Mesothelial cell of epicardium (in vitro differentiated cells): ENCODE data around the gene RAP1B. TPM values are rescaled to one million over a fixed set of nuclear protein-coding genes. Genes with fewer than 3 reads are reported as not detected.
"Not testable (repeated sequence)": the region's sequence is repeated elsewhere in the genome, so short reads cannot be mapped to it uniquely, and the experiment has no call there.

Experiments
- DNase-seq, 2 experiments: peaks; one replicate each; pipeline ENCODE4 v3.0.0; 2021; ENCODE audit warnings: low spot score in 2 of 2; ENCODE audit not compliant: unreplicated experiment in 2 of 2
- H3K27ac Mint-ChIP-seq: 2 replicates; pipeline ENCODE4 v1.8.0; 2021; ENCODE audit warnings: mixed read lengths
- H3K27me3 Mint-ChIP-seq: 2 replicates; pipeline ENCODE4 v1.8.0; 2021; ENCODE audit warnings: low read depth, mixed read lengths
- H3K36me3 Mint-ChIP-seq: 2 replicates; pipeline ENCODE4 v1.8.0; 2021; ENCODE audit warnings: mixed read lengths
- H3K4me1 Mint-ChIP-seq: 2 replicates; pipeline ENCODE4 v1.8.0; 2021; ENCODE audit warnings: mixed read lengths
- H3K4me3 Mint-ChIP-seq: 2 replicates; pipeline ENCODE4 v1.8.0; 2021; ENCODE audit warnings: mild to moderate bottlenecking, moderate library complexity, mixed read lengths
- H3K9me3 Mint-ChIP-seq: 2 replicates; pipeline ENCODE4 v1.8.0; 2021; ENCODE audit warnings: mixed read lengths
- total RNA-seq: library from RNA; stranded (reverse); gene quantifications from 3 replicates; pipeline ENCODE4 v1.2.1, GENCODE V29; 2021
- TF ChIP-seq, protein P1 (sequence below): fragments of 200-600 bp; sonication (generic); IDR thresholded peaks from one replicate; pipeline ENCODE4 v1.5.0; 2021; ENCODE audit warnings: antibody characterized with exemption; ENCODE audit not compliant: unreplicated experiment

RAP1B gene
- total RNA-seq, 1 donor from 2014 or later, result 110 TPM

DNA sequence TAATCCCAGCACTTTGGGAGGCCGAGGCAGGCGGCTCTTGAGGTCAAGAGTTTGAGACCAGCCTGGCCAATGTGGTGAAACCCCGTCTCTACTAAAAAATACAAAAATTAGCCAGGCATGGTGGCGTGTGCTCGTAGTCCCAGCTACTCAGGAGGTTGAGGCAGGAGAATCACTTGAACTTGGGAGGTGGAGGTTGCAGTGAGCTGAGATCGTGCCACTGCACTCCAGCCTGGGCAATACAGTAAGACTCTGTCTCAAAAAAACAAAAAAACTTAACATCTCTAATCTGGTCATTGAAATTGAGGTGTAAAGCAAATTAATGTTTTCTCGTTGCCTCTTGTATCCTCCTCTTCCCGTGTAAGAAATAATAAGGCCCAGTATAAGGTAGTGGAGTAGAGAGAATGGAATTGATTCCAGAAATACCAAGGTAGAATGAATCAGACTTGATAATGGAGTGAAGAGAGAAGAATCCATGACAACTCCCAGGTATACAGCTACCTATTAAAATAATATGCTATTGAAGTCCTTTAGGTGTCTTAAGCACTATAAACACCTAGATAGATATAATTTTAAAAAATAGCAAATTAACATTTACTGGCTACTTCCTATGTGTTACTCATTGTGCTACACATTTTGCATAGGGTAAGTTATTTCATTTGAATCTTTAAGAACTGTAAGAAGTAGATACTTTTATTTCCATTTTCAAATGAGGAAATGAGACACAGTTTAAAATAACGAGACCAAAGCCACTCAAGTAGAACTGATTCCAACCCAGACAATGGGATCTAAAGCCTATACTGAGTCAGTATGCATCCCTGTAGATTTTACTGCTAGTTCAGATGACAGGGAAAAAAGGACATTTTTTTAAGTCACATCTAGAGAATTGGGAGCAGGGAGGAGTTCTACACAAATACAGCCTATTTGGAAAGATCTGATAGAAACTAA, 23.2 kb downstream of the RAP1B start:
- TF ChIP-seq, protein P1, sequence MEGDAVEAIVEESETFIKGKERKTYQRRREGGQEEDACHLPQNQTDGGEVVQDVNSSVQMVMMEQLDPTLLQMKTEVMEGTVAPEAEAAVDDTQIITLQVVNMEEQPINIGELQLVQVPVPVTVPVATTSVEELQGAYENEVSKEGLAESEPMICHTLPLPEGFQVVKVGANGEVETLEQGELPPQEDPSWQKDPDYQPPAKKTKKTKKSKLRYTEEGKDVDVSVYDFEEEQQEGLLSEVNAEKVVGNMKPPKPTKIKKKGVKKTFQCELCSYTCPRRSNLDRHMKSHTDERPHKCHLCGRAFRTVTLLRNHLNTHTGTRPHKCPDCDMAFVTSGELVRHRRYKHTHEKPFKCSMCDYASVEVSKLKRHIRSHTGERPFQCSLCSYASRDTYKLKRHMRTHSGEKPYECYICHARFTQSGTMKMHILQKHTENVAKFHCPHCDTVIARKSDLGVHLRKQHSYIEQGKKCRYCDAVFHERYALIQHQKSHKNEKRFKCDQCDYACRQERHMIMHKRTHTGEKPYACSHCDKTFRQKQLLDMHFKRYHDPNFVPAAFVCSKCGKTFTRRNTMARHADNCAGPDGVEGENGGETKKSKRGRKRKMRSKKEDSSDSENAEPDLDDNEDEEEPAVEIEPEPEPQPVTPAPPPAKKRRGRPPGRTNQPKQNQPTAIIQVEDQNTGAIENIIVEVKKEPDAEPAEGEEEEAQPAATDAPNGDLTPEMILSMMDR, result no peak
- no peak for DNase-seq
- no peaks in the 10 kb centered on the region for H3K9me3 Mint-ChIP-seq
- peaks cover 55% of the 10 kb centered on the region for H3K4me1 Mint-ChIP-seq
- H3K36me3 Mint-ChIP-seq, result peaks cover 3% of the 10 kb centered on the region
- H3K27ac Mint-ChIP-seq, result peak overlapping the region; percentile 84
- no peaks in the 10 kb centered on the region for H3K27me3 Mint-ChIP-seq
- H3K4me3 Mint-ChIP-seq, result no peak overlapping the region

DNA sequence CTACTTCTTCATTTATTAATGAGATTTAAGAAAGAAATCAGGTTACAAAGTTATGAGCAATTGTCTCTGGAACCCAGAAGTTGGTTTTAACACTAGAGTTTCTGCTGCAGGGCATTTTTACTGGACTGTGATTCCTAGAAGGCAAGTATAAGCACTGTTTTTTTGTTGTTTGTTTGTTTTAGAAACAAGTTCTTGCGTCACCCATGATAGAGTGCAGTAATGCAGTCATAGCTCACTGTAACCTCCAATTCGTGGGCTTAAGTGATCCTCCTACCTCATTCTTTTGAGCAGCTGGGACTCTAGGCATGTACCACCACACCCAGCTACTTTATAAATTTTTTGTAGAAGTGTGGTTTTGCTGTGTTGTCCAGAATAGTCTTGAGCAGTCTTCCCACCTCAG, 25.6 kb downstream of the RAP1B start:
- no peaks in the 10 kb centered on the region for H3K36me3 Mint-ChIP-seq
- no peaks in the 10 kb centered on the region for H3K27me3 Mint-ChIP-seq
- H3K9me3 Mint-ChIP-seq, result no peaks in the 10 kb centered on the region
- TF ChIP-seq, protein P1, result no peak
- H3K27ac Mint-ChIP-seq, result peak overlapping the region; percentile 45
- H3K4me3 Mint-ChIP-seq, result no peak overlapping the region
- peaks cover 55% of the 10 kb centered on the region for H3K4me1 Mint-ChIP-seq
- DNase-seq, result no peak

DNA sequence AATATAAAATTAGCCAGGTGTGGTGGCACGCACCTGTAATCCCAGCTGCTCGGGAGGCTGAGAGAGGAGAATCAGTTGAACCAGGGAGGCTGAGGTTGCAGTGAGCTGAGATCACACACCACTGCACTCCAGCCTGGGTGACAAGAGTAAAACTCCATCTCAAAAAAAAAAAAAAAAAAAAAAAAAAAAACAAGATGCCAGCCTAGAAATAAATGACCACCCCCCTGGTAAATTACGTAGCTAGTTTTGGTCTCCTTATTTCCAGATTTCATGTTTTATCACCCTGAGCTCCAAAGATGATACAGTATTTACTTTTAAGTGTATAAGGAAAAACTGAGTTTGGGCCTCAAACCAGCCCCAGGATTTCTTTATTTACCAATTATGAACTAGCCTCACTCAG, 26.7 kb downstream of the RAP1B start:
- DNase-seq, H3K27ac Mint-ChIP-seq, H3K36me3 Mint-ChIP-seq, H3K27me3 Mint-ChIP-seq, H3K4me3 Mint-ChIP-seq, H3K9me3 Mint-ChIP-seq: not testable (repeated sequence)
- peaks cover 49% of the 10 kb centered on the region for H3K4me1 Mint-ChIP-seq

DNA sequence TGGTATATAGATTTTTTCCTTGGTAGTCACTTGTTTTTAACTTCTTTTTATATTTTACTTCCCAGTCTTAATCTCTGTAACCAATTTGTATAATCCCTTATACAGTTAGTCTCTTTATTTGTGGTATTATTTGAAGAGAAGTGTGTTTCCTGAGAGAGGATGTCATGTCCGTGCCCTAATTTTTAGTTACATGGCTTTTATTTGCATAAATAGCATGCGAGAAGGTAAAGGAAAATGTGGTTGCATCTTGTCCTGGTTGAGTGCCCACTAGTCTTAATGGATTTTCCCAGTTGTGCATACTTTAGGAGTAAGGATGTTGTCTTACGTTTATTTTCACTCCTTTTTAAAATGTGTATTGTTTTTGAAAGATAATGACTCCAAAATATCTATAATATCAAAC, 27.5 kb downstream of the RAP1B start:
- H3K9me3 Mint-ChIP-seq, result no peaks in the 10 kb centered on the region
- peak overlapping the region; percentile 15 for H3K27ac Mint-ChIP-seq
- no peak for DNase-seq
- TF ChIP-seq, protein P1, result no peak
- H3K36me3 Mint-ChIP-seq, result peaks cover 6% of the 10 kb centered on the region
- H3K4me3 Mint-ChIP-seq, result no peak overlapping the region
- peaks cover 44% of the 10 kb centered on the region for H3K4me1 Mint-ChIP-seq
- no peaks in the 10 kb centered on the region for H3K27me3 Mint-ChIP-seq

DNA sequence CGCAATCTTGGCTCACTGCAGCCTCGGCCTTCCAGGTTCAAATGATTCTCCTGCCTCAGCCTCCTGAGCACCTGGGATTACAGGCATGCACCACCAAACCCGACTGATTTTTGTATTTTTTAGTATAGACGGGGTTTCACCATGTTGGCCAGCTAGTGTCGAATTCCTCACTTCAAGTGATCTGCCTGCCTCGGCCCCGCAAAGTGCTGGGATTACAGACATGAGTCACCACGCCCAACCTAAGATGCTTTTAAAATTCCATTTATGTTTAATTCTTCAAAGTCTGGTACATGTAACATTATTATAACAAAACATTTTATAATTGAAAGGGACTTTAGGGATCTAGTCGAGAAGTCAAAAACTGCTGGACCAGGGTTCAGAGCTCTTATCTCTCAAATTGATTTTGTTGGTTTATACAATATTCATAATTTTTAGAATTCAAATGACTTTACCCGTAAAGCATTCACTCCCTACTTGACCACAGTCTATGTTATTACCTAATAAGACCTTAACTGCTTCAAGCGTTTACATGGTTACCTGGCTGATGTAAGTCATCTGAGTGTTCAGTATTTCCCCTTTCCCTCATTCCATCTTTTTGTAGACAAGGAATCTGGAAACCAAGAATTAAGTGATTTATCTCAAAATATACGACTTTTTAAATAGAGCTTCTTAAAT, 28.2 kb downstream of the RAP1B start:
- TF ChIP-seq, protein P1, result no peak
- H3K4me3 Mint-ChIP-seq, result no peak overlapping the region
- H3K27me3 Mint-ChIP-seq, result no peaks in the 10 kb centered on the region
- H3K36me3 Mint-ChIP-seq, result peaks cover 6% of the 10 kb centered on the region
- H3K9me3 Mint-ChIP-seq, result no peaks in the 10 kb centered on the region
- no peak for DNase-seq
- peak overlapping the region; percentile 71 for H3K27ac Mint-ChIP-seq
- peaks cover 38% of the 10 kb centered on the region for H3K4me1 Mint-ChIP-seq

DNA sequence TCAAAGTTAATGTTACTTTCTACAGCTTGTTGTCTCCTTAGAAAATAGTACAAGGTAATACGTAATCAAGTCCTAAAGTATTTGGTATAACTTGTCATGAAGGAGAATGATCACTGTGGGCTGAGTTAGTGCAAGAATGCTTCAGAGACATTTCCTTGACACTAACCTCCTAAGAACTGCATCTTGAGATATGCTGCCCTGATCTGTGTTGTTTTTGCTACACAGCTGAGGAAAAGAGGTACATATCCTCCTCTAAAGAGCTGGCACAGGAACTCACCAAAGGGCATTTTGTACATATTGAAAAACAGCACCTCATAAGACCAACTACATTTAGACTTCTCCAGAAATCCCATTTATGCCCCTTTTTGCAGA, 28.7 kb downstream of the RAP1B start:
- Mint-ChIP-seq H3K4me3 (no peak overlapping the region), H3K4me1 (peaks cover 34% of the 10 kb centered on the region), H3K9me3 (no peaks in the 10 kb centered on the region), H3K36me3 (peaks cover 7% of the 10 kb centered on the region), H3K27me3 (no peaks in the 10 kb centered on the region), H3K27ac (peak overlapping the region; percentile 71)
- TF ChIP-seq, protein P1, result no peak
- DNase-seq, result no peak
